Stimulated activated naive CD4-positive, alpha-beta T cell (primary cell): ENCODE measurements around the gene ZNF121.

Experiments used
- DNase-seq, 6 experiments: peaks; one replicate each; lab custom pipeline; 2025; lab: John Stamatoyannopoulos, UW

Gene ZNF121

DNA sequence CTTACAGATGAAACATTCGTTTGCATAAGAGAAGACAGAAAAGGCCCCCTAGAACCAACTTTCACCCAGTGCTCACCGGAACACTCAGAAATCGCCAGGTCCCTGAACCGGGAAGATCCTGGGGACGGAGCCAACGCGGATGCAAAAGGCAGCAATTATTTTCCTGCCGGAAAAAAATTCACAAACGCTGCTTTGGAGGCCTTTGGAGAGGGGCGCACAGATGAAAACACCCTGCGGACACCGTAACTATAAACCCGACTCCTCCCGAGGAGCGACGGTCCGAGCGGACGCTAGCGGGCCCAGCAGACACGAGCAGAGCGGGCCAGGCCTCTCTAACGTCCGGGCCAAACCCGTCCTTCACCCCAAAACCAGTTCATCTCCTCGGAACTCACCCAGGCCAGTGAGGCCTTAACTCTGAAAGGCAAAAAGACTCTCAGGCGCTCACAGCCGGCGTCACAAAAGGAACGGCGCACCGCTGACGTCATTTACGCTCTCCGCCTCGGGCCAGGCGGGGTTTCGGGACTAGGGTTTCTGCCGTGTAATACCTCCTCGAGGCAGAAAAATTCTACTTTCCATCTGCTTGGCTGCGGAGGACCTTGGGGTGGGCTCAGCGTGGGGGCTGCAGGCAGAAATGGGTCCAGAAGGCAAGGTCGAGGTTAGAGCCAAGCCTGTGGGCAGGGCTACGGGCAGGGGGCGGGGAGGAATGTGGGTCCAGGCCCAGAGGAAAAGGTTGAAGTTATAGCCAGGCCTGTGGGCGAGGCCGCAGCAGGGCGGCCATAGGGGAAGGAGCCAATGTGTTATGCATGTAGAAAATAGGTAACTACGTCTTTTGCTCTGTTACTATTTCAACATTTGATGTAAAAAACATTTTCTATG is 45.9 kb downstream of the ZNF121 start, which contains the start of gene ZNF426:
ZNF426 (minus strand) TSS at position 463 of the 876 bp plus-strand sequence. CDS start 2,413 bp downstream, outside the sequence.
- peak; percentile 59 to 86 (median 77) for DNase-seq

GRCh38 chr19:9535934-9536333 is 48.4 kb downstream of the ZNF121 start:
- DNase-seq, result no peak

GRCh38 chr19:9531933-9532332 is 52.4 kb downstream of the ZNF121 start:
- no peak for DNase-seq

DNA sequence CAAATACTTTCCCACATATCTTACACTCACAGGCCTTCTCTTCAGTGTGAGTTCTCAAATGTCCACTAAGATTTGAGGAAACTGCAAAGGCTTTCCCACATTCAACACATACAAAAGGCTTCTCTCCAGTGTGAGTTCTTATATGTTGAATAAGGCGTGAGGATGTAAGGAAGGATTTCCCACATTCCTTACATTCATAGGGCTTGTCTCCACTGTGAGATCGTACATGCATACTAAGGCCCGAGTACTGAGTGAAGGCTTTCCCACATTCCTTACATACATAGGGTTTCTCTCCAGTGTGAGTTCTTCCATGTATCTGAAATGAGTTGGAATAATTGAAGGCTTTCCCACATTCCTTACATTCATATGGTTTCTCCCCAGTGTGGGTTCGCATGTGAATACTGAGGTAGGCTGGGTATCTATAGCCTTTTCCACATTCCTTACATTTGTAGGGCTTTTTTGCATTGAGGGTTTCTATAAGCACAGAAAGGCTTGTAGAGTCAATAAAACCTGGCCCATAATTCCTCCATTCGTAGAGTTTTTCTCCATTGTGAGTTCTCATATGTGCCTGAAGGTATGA is 55.5 kb downstream of the ZNF121 start:
- no peak for DNase-seq

DNA sequence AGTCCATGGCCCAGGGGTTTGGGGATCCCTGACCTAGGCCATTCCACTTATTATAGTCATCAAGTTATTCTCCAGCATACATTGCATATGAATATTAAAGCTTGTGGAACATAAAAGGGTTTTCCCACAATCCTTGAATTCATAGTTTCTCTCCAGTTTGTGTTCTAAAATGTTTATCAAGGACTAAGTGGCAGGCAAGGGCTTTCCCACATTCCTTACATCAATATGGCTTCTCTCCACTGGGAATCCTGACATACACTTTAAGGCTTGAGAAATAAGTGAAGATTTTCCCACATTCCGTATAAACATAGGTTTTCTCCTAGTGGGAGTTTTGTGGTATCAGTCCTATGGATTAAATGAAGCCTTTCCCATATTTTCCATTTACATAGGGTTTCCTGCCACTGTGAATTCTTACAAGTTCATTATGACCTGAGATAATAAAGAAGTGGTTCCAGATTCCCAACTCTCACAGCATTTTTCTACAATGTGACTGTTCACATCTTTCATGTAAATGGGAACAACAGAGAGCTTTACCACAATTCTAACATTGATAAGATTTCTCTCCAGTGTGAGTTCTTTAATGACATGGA is 60.3 kb downstream of the ZNF121 start:
- DNase-seq, result no peak
